OCI-LY7 (cell line): ENCODE results near the gene CBFB.

ENCODE experiments used
- EZH2phosphoT487 ChIP-seq: fragments of 200-600 bp; sonication (generic); IDR thresholded peaks from 2 replicates; pipeline ENCODE4 v1.6.1; 2018; ENCODE audit warnings: low read depth, borderline replicate concordance, mild to moderate bottlenecking, mixed run types, antibody characterized with exemption, low read length, moderate library complexity, mixed read lengths
- TF ChIP-seq, protein P1 (sequence below): fragments of 200-600 bp; sonication (generic); conservative IDR thresholded peaks from 2 replicates; pipeline ENCODE4 v1.5.1; 2014; ENCODE audit warnings: mild to moderate bottlenecking, antibody characterized with exemption, low read length, moderate library complexity, mixed read lengths

DNA sequence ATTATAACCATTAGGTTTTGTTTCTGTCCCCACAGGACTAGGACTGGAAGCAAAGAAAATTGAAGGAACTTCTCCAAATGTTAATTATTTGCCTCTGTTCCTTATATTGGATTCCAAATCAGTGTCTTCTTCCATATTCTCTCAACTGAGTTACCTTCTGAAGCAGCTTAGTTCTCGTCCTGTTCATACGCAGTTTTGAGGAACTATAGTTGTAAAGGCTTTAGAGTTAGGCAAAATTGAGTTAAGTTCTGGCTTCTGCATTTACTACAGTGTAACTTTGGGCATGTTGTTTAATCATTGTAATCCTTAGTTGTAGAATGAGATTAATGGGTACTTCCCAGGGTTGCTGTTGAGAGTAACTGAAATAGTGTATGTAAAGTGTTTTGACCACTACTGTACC, 11.2 kb downstream of the CBFB start:
- TF ChIP-seq, protein P1, sequence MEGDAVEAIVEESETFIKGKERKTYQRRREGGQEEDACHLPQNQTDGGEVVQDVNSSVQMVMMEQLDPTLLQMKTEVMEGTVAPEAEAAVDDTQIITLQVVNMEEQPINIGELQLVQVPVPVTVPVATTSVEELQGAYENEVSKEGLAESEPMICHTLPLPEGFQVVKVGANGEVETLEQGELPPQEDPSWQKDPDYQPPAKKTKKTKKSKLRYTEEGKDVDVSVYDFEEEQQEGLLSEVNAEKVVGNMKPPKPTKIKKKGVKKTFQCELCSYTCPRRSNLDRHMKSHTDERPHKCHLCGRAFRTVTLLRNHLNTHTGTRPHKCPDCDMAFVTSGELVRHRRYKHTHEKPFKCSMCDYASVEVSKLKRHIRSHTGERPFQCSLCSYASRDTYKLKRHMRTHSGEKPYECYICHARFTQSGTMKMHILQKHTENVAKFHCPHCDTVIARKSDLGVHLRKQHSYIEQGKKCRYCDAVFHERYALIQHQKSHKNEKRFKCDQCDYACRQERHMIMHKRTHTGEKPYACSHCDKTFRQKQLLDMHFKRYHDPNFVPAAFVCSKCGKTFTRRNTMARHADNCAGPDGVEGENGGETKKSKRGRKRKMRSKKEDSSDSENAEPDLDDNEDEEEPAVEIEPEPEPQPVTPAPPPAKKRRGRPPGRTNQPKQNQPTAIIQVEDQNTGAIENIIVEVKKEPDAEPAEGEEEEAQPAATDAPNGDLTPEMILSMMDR: no peak
- TF ChIP-seq EZH2phosphoT487: no peak
